ENCODE measurements around the gene SPNS3. TPM values are rescaled to one million over a fixed set of nuclear protein-coding genes. Genes with fewer than 3 reads are reported as not detected.

Gene SPNS3
- total RNA-seq, 4 donors from 2014 or later, result not detected

GRCh38 chr17:4511199-4511932 lies 77.6 kb downstream of the SPNS3 start:
- no peak overlapping the region for H3K4me3 ChIP-seq
- peaks cover 2% of the 10 kb centered on the region for H3K27me3 ChIP-seq
- H3K4me1 ChIP-seq, result peaks cover 0 to 41% (median under 1%) of the 10 kb centered on the region in 3 donors
- H3K9me3 ChIP-seq, result no peaks in the 10 kb centered on the region
- TF ChIP-seq EP300 (IDR thresholded peaks at IDR 0.05) (no peak), POLR2A (IDR thresholded peaks at IDR 0.05) (no peak), POLR2AphosphoS5 (IDR thresholded peaks at IDR 0.05) (no peak)
- TF ChIP-seq, protein P1, sequence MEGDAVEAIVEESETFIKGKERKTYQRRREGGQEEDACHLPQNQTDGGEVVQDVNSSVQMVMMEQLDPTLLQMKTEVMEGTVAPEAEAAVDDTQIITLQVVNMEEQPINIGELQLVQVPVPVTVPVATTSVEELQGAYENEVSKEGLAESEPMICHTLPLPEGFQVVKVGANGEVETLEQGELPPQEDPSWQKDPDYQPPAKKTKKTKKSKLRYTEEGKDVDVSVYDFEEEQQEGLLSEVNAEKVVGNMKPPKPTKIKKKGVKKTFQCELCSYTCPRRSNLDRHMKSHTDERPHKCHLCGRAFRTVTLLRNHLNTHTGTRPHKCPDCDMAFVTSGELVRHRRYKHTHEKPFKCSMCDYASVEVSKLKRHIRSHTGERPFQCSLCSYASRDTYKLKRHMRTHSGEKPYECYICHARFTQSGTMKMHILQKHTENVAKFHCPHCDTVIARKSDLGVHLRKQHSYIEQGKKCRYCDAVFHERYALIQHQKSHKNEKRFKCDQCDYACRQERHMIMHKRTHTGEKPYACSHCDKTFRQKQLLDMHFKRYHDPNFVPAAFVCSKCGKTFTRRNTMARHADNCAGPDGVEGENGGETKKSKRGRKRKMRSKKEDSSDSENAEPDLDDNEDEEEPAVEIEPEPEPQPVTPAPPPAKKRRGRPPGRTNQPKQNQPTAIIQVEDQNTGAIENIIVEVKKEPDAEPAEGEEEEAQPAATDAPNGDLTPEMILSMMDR (IDR thresholded peaks at IDR 0.05), result no peak
- WGBS, 2 donors (ENCODE audit: low coverage in 1 of 2), result 55 to 90% methylated on average over 3 to 5 of the region's 10 CpGs
- H3K36me3 ChIP-seq, result no peaks in the 10 kb centered on the region
- ATAC-seq, result no peak
- H3K27ac ChIP-seq, result peak overlapping the region in 3 of 4 donors; percentile 38 to 68 (median 56)

- Histone ChIP-seq H3K27me3 (no peaks in the 10 kb centered on the region), H3K9me3 (no peaks in the 10 kb centered on the region), H3K36me3 (no peaks in the 10 kb centered on the region), H3K27ac (peak overlapping the region in 2 of 4 donors; percentile 41 to 68), H3K4me3 (no peak overlapping the region), H3K4me1 (peaks cover 0 to 46% (median 0%) of the 10 kb centered on the region in 3 donors)
- WGBS, 2 donors (ENCODE audit: low coverage in 1 of 2), result 87% methylated on average over 11 of the region's 31 CpGs; no CpG with 5 or more reads in 1 of the 2 donors
- no peak for ATAC-seq
- TF ChIP-seq EP300 (IDR thresholded peaks at IDR 0.05) (no peak), POLR2A (IDR thresholded peaks at IDR 0.05) (no peak)
Measured at GRCh38 chr17:4512156-4513112, 78.7 kb downstream of the SPNS3 start.

DNA sequence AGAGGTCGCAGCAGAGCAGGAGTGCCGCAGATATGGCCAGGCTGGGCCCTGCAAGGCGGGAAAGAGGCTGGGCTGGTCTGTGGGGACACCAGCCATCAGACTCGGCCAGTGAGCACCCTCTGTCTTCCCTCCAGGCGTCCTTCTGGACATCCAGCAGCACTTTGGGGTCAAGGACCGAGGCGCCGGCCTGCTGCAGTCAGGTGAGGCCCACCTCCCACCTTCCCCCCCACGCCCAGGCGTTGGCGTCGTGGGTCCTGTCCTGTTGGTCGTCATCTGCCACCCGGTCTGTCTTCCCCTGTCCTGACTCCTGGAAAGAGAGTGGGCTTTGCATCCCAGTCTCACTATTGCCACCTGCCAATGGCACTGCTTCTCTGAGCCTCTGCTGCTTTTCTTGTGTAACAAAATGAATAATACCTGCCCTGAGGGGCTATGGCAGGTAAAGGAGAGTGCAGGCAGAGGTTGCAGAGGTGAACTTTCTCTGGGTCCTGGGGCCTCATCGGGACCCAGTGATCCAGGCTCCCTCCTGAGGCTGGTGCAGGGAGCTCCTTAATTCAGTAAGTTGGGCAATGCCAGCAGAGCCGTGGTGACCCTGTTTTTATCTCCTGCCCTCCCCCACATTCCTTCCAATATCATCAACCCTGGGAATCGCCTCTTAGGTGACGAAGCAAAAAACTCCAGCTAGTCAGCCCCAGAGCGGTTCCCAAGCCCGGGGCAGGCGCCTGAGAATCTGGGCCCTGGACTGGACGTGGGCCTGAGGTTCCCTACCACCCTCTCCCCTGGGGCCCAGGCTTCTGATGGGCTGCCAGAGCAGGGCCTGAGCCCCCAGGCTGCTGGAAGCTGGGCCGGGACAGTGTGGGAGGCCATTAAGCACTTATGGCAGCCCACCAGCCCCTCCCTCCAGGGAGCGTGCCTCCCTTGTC lies 79.6 kb downstream of the SPNS3 start:
- no peak for ATAC-seq
- TF ChIP-seq, protein P1 (IDR thresholded peaks at IDR 0.05), result no peak
- TF ChIP-seq POLR2A (IDR thresholded peaks at IDR 0.05) (no peak), EP300 (IDR thresholded peaks at IDR 0.05) (no peak), POLR2AphosphoS5 (IDR thresholded peaks at IDR 0.05) (no peak)
- Histone ChIP-seq H3K9me3 (no peaks in the 10 kb centered on the region), H3K4me3 (no peak overlapping the region), H3K4me1 (peaks cover 0 to 46% (median 0%) of the 10 kb centered on the region in 3 donors), H3K36me3 (no peaks in the 10 kb centered on the region), H3K27ac (peak overlapping the region in 1 of 4 donors; percentile 47), H3K27me3 (no peaks in the 10 kb centered on the region)
- WGBS, 2 donors (ENCODE audit: low coverage in 1 of 2), result 78 to 100% methylated on average over 1 to 8 of the region's 24 CpGs

GRCh38 chr17:4514206-4514605 lies 80.5 kb downstream of the SPNS3 start:
- H3K27ac ChIP-seq, result no peak overlapping the region
- WGBS, 2 donors (ENCODE audit: low coverage in 1 of 2), result 60 to 80% methylated on average over 1 to 2 of the region's 7 CpGs

More at GRCh38 chr17:4514206-4514605, 80.5 kb downstream of the SPNS3 start:
- Histone ChIP-seq H3K36me3 (no peaks in the 10 kb centered on the region), H3K4me1 (peaks cover 0 to 43% (median 3%) of the 10 kb centered on the region in 3 donors), H3K9me3 (no peaks in the 10 kb centered on the region), H3K27me3 (no peaks in the 10 kb centered on the region), H3K4me3 (no peak overlapping the region)
- TF ChIP-seq POLR2AphosphoS5 (IDR thresholded peaks at IDR 0.05), result no peak
- TF ChIP-seq POLR2A (IDR thresholded peaks at IDR 0.05), result no peak
- TF ChIP-seq, protein P1 (IDR thresholded peaks at IDR 0.05), result no peak
- TF ChIP-seq EP300 (IDR thresholded peaks at IDR 0.05), result no peak
- ATAC-seq, result no peak

Measured in gastroesophageal sphincter (tissue), 4 donors.